ENCODE data around the gene NEURL3.
"Not testable (repeated sequence)": the region's sequence is repeated elsewhere in the genome, so short reads cannot be mapped to it uniquely, and the experiment has no call there.

DNA sequence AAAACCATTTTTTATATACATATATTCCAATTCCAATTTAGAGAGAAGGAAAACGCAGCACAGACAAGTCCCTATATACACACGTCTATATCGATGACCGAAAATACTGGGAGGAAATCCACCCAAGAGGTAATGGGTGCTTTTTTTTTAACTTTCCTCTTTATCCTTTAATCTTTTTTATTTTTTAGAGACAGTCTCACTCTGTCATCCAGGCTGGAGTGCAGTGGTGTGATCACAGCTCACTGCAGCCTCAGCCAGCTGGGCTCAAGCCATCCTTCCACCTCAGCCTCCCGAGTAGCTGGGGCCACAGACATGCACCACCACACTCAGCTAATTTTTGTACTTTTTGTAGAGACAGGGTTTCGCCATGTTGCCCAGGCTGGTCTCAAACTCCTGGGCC is 6.5 kb downstream of the NEURL3 start:
- TF ChIP-seq, protein P1, sequence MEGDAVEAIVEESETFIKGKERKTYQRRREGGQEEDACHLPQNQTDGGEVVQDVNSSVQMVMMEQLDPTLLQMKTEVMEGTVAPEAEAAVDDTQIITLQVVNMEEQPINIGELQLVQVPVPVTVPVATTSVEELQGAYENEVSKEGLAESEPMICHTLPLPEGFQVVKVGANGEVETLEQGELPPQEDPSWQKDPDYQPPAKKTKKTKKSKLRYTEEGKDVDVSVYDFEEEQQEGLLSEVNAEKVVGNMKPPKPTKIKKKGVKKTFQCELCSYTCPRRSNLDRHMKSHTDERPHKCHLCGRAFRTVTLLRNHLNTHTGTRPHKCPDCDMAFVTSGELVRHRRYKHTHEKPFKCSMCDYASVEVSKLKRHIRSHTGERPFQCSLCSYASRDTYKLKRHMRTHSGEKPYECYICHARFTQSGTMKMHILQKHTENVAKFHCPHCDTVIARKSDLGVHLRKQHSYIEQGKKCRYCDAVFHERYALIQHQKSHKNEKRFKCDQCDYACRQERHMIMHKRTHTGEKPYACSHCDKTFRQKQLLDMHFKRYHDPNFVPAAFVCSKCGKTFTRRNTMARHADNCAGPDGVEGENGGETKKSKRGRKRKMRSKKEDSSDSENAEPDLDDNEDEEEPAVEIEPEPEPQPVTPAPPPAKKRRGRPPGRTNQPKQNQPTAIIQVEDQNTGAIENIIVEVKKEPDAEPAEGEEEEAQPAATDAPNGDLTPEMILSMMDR (IDR thresholded peaks at IDR 0.05) = not testable (repeated sequence)
- not testable (repeated sequence) for TF ChIP-seq POLR2AphosphoS5, POLR2A (IDR thresholded peaks at IDR 0.05)
